ENCODE data around the gene DPM2.

- no peak for TF ChIP-seq CTCF (IDR thresholded peaks at IDR 0.05)
- TF ChIP-seq POLR2A (IDR thresholded peaks at IDR 0.05) = no peak
Measured at GRCh38 chr9:127898433-127899127, 39.1 kb downstream of the DPM2 start.
